Right hindlimb (tissue), 1 donor: Measurements from ENCODE around the gene TRPM3.

ENCODE experiments used
- DNase-seq: peaks from one replicate; pipeline ENCODE4 v3.0.0-alpha.2; 2018

Gene TRPM3

GRCh38 chr9:70940605-70941004, 180.8 kb downstream of the TRPM3 start:
- no peak for DNase-seq

DNA sequence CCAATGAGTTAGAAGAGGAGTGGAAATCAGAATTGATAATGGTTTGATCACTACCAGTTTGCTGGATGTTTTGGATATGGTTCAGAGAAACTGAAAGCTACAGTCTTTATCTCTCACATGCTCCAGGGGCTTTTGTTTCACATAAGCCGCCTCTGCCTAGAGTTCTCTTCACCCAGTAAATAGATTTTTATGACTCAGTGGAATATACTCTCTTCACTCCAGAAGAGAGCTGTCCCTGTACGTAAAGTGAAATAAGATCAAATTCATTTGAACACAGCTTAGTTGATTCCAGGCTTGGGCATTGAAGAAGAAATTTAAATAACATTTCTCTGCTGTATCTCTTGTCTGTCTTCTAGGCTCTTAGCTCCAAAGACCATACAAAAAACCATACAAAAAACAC, 184.9 kb downstream of the TRPM3 start:
- DNase-seq = no peak

- no peak for DNase-seq
Observed at GRCh38 chr9:70935856-70936255, 185.6 kb downstream of the TRPM3 start.

- DNase-seq = no peak
Observed at GRCh38 chr9:70934642-70935041, 186.8 kb downstream of the TRPM3 start.

DNA sequence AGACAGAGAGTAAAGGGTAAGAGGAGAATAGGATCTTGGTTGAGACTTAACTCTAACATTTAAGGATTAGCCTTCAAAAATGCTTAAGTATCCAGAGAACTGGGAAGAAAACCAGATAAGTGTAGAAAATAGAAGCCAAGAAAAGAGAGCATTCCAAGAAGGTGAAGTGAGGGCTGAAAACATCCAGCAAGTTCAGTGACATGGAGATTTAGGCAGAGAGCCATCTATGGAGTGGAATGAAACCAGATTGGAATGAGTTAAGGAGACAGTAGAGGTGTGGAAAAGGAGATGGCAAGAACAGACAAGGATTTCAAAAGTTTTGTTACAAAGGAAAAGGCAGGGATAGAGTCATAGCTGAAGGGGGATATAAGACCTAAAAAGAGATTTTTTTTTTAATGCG, 188.1 kb downstream of the TRPM3 start:
- no peak for DNase-seq

DNA sequence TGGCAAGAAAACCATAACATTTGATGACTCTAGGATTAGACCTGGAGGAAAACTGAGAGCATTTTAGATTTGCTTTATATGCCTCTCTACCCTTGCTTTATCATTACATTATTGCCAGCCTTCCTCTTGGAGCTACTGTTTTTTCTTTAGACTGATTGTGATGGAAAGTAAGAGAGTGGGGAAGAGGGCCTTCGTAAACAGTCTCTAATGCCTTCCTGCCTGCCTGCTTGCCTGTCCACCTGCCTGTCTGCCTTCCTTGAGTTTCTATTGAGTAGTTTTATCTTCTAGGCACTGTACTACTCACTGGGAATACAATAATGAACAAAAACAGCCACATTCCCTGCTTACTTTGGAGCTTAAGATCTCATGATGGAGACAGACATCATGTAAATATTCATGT, 189.3 kb downstream of the TRPM3 start:
- no peak for DNase-seq

DNA sequence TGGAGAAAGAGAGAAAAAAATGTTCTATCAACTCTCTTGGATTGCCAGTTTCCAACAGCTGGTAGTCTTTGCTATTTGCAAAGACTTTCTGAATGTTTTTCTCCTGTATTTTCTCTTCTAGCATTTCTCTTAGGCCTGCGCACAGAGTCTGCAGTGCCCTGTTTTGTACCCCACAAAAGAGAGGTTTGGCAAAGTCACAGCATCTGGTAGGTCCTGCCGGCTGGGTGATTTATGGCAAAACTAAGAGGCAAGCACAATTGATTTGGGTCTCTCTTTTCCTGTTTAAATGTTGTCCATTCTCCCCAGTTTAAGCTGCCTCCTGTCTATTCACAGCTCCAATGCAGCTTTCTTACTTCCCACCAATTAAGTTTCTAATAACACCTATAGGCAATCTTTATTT, 193.9 kb downstream of the TRPM3 start:
- DNase-seq = no peak

- DNase-seq = peak; percentile 52
Observed at GRCh38 chr9:70924895-70925547, 196.4 kb downstream of the TRPM3 start.

GRCh38 chr9:70924380-70924779, 197.0 kb downstream of the TRPM3 start:
- DNase-seq = peak; percentile 22

GRCh38 chr9:70923961-70924360, 197.5 kb downstream of the TRPM3 start:
- peak; percentile 19 for DNase-seq

GRCh38 chr9:70921136-70921535, 200.3 kb downstream of the TRPM3 start:
- no peak for DNase-seq

- no peak for DNase-seq
Observed at GRCh38 chr9:70917277-70917676, 204.1 kb downstream of the TRPM3 start.

DNA sequence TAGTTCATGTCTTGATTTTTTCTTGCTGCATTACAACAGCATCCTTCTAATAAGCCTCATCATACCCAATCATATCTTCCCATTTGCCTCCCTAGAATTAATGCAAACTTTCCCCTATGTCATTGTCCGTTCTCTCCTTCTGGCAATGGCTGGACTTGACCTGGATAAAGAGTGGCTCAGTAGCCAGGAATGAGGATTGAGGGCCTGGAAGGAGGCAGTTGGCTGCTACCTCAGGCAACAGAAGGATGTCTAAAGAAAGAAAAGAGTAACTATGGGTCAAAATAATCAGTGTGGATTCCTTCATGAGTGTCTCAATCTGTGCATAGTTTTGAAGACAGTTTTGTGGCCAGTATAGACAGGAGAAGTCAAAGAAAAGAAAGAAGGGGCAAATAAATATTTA, 209.6 kb downstream of the TRPM3 start:
- no peak for DNase-seq

DNA sequence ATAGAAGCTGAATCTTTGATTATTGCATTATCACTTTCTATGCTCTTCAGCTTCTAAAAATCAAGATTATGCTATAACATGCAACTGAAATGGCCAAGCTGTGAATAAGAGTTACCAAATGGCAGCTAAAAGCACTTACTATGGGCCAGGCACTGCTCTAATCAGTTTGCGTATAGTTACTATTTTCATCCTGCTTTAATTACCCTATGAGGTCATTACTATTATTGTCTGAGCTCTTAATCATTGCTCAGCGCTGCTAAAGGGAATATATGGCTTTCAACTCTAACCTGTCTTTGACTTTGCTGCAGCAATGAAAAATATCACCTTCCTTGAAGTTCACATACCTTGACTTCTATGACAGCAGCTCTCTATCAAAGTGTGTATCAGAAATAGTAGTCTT, 210.8 kb downstream of the TRPM3 start:
- no peak for DNase-seq

- peak; percentile 55 for DNase-seq
Observed at GRCh38 chr9:70902692-70903131, 218.7 kb downstream of the TRPM3 start.

DNA sequence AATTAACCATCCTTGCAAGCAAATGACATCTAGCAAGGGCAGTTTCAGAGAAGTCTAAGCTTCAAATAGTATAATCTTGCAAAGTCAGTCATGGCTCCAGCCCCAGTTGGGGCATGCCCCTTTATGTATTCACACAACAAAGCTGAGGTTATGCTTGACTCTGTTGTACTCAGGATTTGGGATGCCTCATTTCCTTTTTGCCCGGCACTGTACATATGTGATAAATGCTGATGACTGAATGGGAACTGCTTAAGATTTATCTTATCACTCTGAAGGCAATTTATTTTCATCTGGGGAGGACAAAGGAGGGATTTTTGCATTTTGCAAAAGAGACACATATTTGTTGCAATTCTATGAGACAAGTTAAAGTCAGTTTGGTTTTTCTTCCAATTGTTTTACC, 219.2 kb downstream of the TRPM3 start:
- no peak for DNase-seq

- DNase-seq = no peak
Observed at GRCh38 chr9:70901746-70902145, 219.7 kb downstream of the TRPM3 start.

DNA sequence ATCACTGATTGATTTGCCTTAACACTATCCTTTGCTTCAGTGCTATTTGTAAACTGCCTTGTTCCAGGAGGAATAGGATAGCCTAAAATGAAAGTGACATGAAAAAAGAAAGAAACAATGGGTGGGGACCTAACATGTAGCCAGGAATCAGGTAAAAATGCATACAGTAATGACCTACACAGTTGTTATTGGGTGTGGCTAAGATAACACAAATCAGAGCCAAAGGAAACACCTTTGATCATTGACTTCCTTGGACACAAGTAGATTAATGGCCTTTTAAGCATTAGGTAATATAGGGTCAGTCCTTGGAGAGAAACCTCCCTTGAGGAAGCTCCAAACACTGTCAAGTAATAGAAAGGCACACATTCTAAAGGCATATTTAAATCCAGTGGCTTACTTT, 220.4 kb downstream of the TRPM3 start:
- DNase-seq = no peak

DNA sequence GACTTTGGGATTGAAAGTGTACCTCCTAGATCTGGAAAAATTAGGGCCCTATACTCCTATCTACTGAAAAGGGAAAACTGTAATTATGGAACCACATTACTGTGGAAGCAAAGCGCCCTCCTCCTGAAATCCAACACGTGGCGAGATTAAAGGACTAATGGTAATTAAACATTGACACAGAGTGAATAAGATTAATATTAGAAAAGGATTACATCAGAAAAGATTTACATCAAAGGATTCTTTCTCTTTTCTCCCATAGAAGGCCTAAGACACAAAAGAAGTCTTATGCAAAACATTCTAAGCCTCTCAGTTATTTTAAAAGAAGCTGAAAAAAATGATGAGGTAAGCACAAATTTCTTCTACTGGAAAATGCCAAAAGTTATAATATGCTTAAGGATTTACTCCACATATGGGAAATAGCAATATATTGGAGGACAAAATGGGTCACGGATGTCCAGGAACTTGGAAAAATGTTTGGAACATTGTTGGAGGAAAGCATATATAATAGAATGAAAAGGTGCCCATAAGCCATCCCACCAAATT, 227.8 kb downstream of the TRPM3 start:
- no peak for DNase-seq

- no peak for DNase-seq
Observed at GRCh38 chr9:70888471-70888870, 232.9 kb downstream of the TRPM3 start.

GRCh38 chr9:70887826-70888225, 233.6 kb downstream of the TRPM3 start:
- DNase-seq = no peak

DNA sequence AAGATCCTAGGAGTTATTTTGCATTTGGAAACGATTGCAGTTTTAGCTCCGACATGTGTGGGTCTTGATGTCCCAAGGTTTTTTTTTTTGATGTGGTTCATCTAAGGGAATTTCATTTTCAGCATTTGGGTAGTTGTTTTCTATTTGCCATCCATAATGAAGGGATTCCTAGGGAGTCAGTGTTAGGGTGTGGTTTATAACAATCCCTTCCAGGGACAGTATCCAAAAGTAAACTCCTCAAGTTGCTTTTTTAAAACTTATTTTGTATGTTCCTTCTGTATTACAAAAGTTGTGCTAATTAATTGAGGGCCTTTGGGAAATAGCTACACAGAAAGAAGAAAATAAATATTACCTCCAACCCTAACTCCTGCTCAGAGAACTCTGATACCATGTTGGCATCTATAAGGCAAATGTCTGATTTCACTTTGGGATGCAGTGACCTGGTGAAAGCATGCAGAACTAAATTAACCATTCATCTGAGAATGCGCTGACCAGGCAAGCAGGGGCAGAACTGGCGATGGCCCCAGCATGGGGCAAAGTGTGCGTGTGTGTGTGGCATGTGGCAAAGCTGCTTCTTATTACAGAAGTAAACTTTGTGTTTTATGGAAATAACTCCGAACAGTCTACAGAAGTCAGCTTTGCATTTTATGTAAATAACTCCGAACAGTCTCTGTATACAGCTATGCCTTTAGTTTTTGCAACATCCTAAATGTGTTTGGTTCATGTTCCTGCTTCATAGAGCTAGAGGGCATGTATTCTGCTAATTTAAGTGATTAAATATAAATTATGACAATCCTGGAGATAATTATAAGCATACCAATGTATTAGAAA, 237.2 kb downstream of the TRPM3 start:
- DNase-seq = no peak

DNA sequence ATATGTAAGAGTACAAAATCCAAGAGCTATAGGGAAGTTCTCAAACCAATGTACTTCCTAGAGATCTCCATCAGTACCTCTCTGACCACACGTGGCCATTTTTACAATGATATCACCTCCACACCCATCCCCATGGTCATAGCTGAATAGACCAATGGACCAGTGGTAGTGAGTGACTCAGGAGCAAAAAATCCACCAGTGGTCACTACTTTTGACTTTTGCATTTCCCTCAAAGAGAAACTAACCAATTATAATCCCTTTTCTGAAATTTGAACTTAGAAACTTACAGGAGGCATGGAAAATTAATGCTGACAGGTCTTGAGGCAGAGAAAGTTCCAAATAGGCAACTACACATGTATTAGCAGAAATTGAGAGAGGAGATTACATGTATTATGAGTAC, 238.4 kb downstream of the TRPM3 start:
- DNase-seq = no peak

DNA sequence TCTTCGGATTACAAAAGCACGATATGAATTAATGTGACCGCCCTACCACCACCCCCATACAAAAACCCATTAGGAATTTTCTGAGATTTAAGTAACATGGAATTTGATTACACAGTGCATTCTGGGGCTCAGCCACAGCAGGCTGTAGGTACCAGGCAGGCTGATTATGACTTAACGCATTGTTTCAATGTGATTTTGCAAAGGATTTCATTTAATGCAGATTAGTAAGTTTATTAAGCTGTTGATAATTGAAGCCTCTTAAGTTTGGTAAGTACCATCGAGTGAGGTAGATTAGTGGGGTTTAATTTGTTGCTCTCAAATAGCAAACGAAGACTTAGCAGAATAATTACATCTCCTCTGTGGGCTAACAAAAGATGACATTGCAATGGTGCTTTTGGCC, 240.1 kb downstream of the TRPM3 start:
- no peak for DNase-seq
